SU-DHL-6 (cell line): ENCODE data around the gene UBP1.

ENCODE experiments used
- H2AFZ ChIP-seq: fragments of 200-600 bp; sonication (generic); 2 replicates; pipeline ENCODE4 v1.6.1; 2014; ENCODE audit warnings: low read depth, mild to moderate bottlenecking, moderate library complexity, mixed read lengths, antibody characterized with exemption, low read length; ENCODE audit not compliant: severe bottlenecking
- H3F3A ChIP-seq: fragments of 200-600 bp; shearing (Covaris generic); 2 replicates; pipeline ENCODE4 v1.6.0; 2016; ENCODE audit warnings: antibody characterized with exemption, mild to moderate bottlenecking; ENCODE audit not compliant: insufficient read depth
- H3K27ac ChIP-seq: fragments of 200-600 bp; sonication (generic); 2 replicates; pipeline ENCODE4 v1.5.1; 2016; ENCODE audit warnings: low read depth, mild to moderate bottlenecking, low read length, moderate library complexity, mixed read lengths
- H3K27me3 ChIP-seq: fragments of 200-600 bp; sonication (generic), shearing (Covaris generic); 2 replicates; pipeline ENCODE4 v1.6.0; 2014; ENCODE audit warnings: mild to moderate bottlenecking, low read length
- H3K36me3 ChIP-seq: fragments of 200-600 bp; sonication (generic); 2 replicates; pipeline ENCODE4 v1.6.1; 2014; ENCODE audit warnings: mild to moderate bottlenecking, low read length, mixed read lengths
- H3K4me2 ChIP-seq: fragments of 300-600, 200-600 bp; shearing (Covaris generic), sonication (generic); 2 replicates; pipeline ENCODE4 v1.6.0; 2014; ENCODE audit warnings: low read length, low read depth, mild to moderate bottlenecking; ENCODE audit not compliant: poor library complexity, severe bottlenecking
- H3K4me3 ChIP-seq: fragments of 200-600 bp; sonication (generic); 2 replicates; pipeline ENCODE4 v1.5.1; 2014; ENCODE audit warnings: antibody characterized with exemption, low read length, mild to moderate bottlenecking, mixed read lengths; ENCODE audit not compliant: insufficient read depth, poor library complexity, severe bottlenecking
- H3K79me2 ChIP-seq: fragments of 200-600 bp; sonication (generic); 2 replicates; pipeline ENCODE4 v1.6.1; 2014; ENCODE audit warnings: mild to moderate bottlenecking, low read length, moderate library complexity; ENCODE audit not compliant: insufficient read depth
- H3K9ac ChIP-seq: fragments of 200-600 bp; sonication (generic); 2 replicates; pipeline ENCODE4 v1.7.0; 2014; ENCODE audit warnings: mild to moderate bottlenecking, low read length
- H3K9me2 ChIP-seq: fragments of 200-600 bp; sonication (generic); replicated peaks from 2 replicates; pipeline ENCODE4 v1.6.1; 2014; ENCODE audit warnings: low read length; ENCODE audit not compliant: insufficient read depth
- H3K9me3 ChIP-seq: fragments of 200-600 bp; sonication (generic); 2 replicates; pipeline ENCODE4 v1.6.1; 2014; ENCODE audit warnings: low read length, mixed read lengths; ENCODE audit not compliant: insufficient read depth
- H4K20me1 ChIP-seq: fragments of 200-600 bp; sonication (generic); 2 replicates; pipeline ENCODE4 v1.6.1; 2014; ENCODE audit warnings: low read depth, mild to moderate bottlenecking, antibody characterized with exemption, low read length, moderate library complexity, mixed read lengths
- CTCF ChIP-seq: fragments of 200-600 bp; sonication (generic); IDR thresholded peaks from one replicate; pipeline ENCODE4 v1.5.1; 2017; ENCODE audit warnings: antibody characterized with exemption, mild to moderate bottlenecking, low read length, moderate library complexity; ENCODE audit not compliant: insufficient read depth, poor library complexity, severe bottlenecking
- EZH2phosphoT487 ChIP-seq: fragments of 200-600 bp; sonication (generic), shearing (Covaris generic); conservative IDR thresholded peaks from 2 replicates; pipeline ENCODE4 v1.6.1; 2018; ENCODE audit warnings: mild to moderate bottlenecking, antibody characterized with exemption, low read length, moderate library complexity, mixed read lengths

The UBP1 gene

GRCh38 chr3:33425453-33425852 is 14.8 kb downstream of the UBP1 start:
- H3F3A ChIP-seq: no peaks in the 10 kb centered on the region
- TF ChIP-seq EZH2phosphoT487: no peak
- TF ChIP-seq CTCF: no peak
- H3K9me3 ChIP-seq: no peaks in the 10 kb centered on the region
- no peak overlapping the region for H3K27ac ChIP-seq
- no peak overlapping the region for H2AFZ ChIP-seq
- H3K9me2 ChIP-seq: no peaks in the 10 kb centered on the region
- H3K79me2 ChIP-seq: peaks cover 94% of the 10 kb centered on the region
- H3K36me3 ChIP-seq: peaks cover 24% of the 10 kb centered on the region
- no peak overlapping the region for H3K4me3 ChIP-seq
- no peaks in the 10 kb centered on the region for H3K27me3 ChIP-seq
- peaks cover 29% of the 10 kb centered on the region for H4K20me1 ChIP-seq
- no peak overlapping the region for H3K9ac ChIP-seq
- H3K4me2 ChIP-seq: no peak overlapping the region

GRCh38 chr3:33424606-33425452 is 15.4 kb downstream of the UBP1 start:
- H3K9me2 ChIP-seq: no peaks in the 10 kb centered on the region
- H2AFZ ChIP-seq: no peak overlapping the region
- no peaks in the 10 kb centered on the region for H3K27me3 ChIP-seq
- no peaks in the 10 kb centered on the region for H3K9me3 ChIP-seq
- no peak overlapping the region for H3K27ac ChIP-seq
- TF ChIP-seq CTCF: no peak
- peaks cover 27% of the 10 kb centered on the region for H4K20me1 ChIP-seq
- H3K9ac ChIP-seq: no peak overlapping the region
- H3K4me3 ChIP-seq: no peak overlapping the region
- peaks cover 87% of the 10 kb centered on the region for H3K79me2 ChIP-seq
- H3K36me3 ChIP-seq: peaks cover 24% of the 10 kb centered on the region
- H3K4me2 ChIP-seq: no peak overlapping the region
- no peaks in the 10 kb centered on the region for H3F3A ChIP-seq

- H3K4me3 ChIP-seq: no peak overlapping the region
- H3K79me2 ChIP-seq: peaks cover 68% of the 10 kb centered on the region
- TF ChIP-seq EZH2phosphoT487 (no peak), CTCF (no peak)
- no peaks in the 10 kb centered on the region for H3F3A ChIP-seq
- H3K9me2 ChIP-seq: no peaks in the 10 kb centered on the region
- H3K9ac ChIP-seq: no peak overlapping the region
- H3K27ac ChIP-seq: no peak overlapping the region
- no peaks in the 10 kb centered on the region for H3K9me3 ChIP-seq
- peaks cover 42% of the 10 kb centered on the region for H3K36me3 ChIP-seq
- H3K27me3 ChIP-seq: no peaks in the 10 kb centered on the region
- peaks cover 15% of the 10 kb centered on the region; the same call in 1 of the 2 replicates for H4K20me1 ChIP-seq
- H3K4me2 ChIP-seq: no peak overlapping the region
- H2AFZ ChIP-seq: no peak overlapping the region
These were observed 19.2 kb downstream of the UBP1 start for GRCh38 chr3:33420966-33421365.
